ENCODE measurements around the gene VASP. TPM values are rescaled to one million over a fixed set of nuclear protein-coding genes. Genes with fewer than 3 reads are reported as not detected.
A peak's percentile ranks its signal among the peaks of the same experiment; 100 is the strongest.

The VASP gene
- total and polyA plus RNA-seq, 2 of the 13 experiments (the other 11 are each of a cell fraction or from before 2014, with no cell fraction given): 41.8 to 67.1 TPM

DNA sequence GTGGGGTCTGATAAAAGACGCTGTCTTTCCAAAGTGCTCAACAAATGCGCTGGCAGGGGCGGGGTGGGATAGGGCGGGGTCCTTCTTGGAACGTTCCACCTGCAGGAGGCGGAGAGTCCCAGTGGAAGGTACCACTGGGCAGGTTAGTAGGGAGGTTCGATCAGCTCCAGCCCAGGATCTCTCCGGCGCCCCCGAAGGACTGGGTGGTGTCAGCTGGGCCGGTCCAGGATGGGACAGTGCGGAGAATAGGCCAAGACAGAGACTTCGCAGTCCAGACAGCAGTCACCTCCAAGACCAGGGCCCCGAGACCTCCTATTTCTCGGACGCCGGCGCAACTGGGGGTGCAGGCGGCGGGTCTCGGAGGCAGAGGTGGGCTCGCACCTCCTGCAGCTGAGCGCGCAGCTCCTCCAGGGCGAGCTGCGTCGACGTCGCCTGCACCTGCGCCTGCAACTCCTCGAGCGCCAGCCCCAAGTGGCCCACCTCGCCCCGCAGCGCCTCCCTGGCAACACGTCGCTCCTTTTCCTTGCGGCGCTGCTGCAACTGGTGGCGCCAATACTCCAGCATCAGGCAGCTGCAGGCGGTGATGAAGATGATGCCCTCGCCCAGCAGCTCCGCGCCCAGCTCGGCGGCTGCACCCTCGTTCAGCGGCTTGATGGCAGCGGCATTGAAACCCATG lies 21.6 kb downstream of the VASP start (continued):
- TF ChIP-seq, protein P1, sequence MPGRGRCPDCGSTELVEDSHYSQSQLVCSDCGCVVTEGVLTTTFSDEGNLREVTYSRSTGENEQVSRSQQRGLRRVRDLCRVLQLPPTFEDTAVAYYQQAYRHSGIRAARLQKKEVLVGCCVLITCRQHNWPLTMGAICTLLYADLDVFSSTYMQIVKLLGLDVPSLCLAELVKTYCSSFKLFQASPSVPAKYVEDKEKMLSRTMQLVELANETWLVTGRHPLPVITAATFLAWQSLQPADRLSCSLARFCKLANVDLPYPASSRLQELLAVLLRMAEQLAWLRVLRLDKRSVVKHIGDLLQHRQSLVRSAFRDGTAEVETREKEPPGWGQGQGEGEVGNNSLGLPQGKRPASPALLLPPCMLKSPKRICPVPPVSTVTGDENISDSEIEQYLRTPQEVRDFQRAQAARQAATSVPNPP (CRISPR knock-in tag; IDR thresholded peaks at IDR 0.05): no peak
- TF ChIP-seq ZNF605 (CRISPR knock-in tag; IDR thresholded peaks at IDR 0.05): no peak
- TF ChIP-seq RBFOX2 (IDR thresholded peaks at IDR 0.05; ENCODE audit: low read depth, low read length): peak; percentile 65
- TF ChIP-seq, protein P2, sequence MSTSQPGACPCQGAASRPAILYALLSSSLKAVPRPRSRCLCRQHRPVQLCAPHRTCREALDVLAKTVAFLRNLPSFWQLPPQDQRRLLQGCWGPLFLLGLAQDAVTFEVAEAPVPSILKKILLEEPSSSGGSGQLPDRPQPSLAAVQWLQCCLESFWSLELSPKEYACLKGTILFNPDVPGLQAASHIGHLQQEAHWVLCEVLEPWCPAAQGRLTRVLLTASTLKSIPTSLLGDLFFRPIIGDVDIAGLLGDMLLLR (CRISPR knock-in tag; IDR thresholded peaks at IDR 0.05): no peak
- peak in 1 of 2 experiments; percentile 27; a peak in 1 of 4 replicates for TF ChIP-seq POLR2A (IDR thresholded peaks at IDR 0.05; ENCODE audit: insufficient read depth in 1 of 2, low read depth in 2 of 2, low read length in 2 of 2)
- no peak for TF ChIP-seq ATM (IDR thresholded peaks at IDR 0.05; ENCODE audit: borderline replicate concordance)
- no peak for TF ChIP-seq ZNF260 (CRISPR knock-in tag; IDR thresholded peaks at IDR 0.05; ENCODE audit: borderline replicate concordance, low read depth)

DNA sequence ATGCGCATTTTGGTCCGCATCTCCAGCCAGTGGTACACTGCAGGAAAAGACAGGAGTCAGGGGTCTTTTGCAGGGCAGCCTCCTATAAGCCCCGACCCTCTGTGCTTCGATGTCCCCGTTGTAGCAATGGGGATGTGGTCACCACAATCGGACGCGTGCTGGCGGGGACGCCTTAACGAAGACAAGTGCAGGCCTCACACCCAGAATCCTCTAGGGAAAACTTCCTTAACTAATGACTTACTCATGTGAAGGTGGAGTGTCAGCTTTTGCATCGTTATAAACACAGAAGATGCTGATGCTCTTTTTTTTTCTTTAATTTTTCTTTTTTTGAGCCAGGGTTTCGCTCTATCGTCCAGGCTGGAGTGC lies 22.1 kb downstream of the VASP start:
- no peak overlapping the region for H3K27ac ChIP-seq (ENCODE audit: extremely low read length, insufficient read depth, low read length)
- no peak overlapping the region for H2AFZ ChIP-seq (ENCODE audit: low read length)
- ATAC-seq (no peak), FAIRE-seq (no peak), DNase-seq (ENCODE audit: low spot score) (no peak)
- CTCF ChIA-PET (ENCODE audit: low intra/inter-chr PET ratio, low total read pairs): no interaction called here
- peaks cover 13% of the 10 kb centered on the region for H3K4me1 ChIP-seq (ENCODE audit: insufficient read depth, low read length)
- no peak overlapping the region for H3K4me2 ChIP-seq (ENCODE audit: low read depth, low read length)
- peaks cover 11% of the 10 kb centered on the region; the same call in 1 of the 2 replicates for H3K9me3 ChIP-seq (ENCODE audit: low read length)
- 0 out of 2 replicates have a peak, but pooled peaks cover 4% of the 10 kb centered on the region for H4K20me1 ChIP-seq (ENCODE audit: insufficient read depth, low read length)
- in situ Hi-C loops (cut with HindIII; ENCODE audit: extremely low pct_ligation_motif_present, low pct_unique_long_range_greater_than_20kb) (no loop called here), intact Hi-C loops (cut with micrococcal nuclease; ENCODE audit: unreplicated experiment) (no loop called here)
- no peaks in the 10 kb centered on the region for H3K27me3 ChIP-seq (ENCODE audit: control insufficient read depth in 1 of 2, insufficient read depth in 2 of 2, low read length in 2 of 2)
- BruUV-seq (replicated peaks): no TSS peak
- no peaks in the 10 kb centered on the region for H3K79me2 ChIP-seq (ENCODE audit: insufficient read depth, low read length)
- 97% methylated on average over 10 of the region's 14 CpGs for WGBS (ENCODE audit: low lambda C conversion rate)
- H3K36me3 ChIP-seq (replicated peaks in 1 of 2; ENCODE audit: control insufficient read depth in 1 of 2, insufficient read depth in 2 of 2, low read length in 2 of 2): peaks cover 12 to 21% of the 10 kb centered on the region in 2 experiments
- no peak overlapping the region for H3K9ac ChIP-seq (ENCODE audit: insufficient read depth, low read depth, low read length)
- no peak overlapping the region for H3K4me3 ChIP-seq (replicated peaks in 1 of 3; ENCODE audit: insufficient read depth in 1 of 3, low read depth in 2 of 3, low read length in 3 of 3)
- POLR2A ChIA-PET: no interaction called here
- 0 out of 2 replicates have a peak, but pooled peaks have one; percentile 9 for TF ChIP-seq POLR2G (IDR thresholded peaks at IDR 0.05; ENCODE audit: low read depth, low read length)
- TF ChIP-seq, protein P3, sequence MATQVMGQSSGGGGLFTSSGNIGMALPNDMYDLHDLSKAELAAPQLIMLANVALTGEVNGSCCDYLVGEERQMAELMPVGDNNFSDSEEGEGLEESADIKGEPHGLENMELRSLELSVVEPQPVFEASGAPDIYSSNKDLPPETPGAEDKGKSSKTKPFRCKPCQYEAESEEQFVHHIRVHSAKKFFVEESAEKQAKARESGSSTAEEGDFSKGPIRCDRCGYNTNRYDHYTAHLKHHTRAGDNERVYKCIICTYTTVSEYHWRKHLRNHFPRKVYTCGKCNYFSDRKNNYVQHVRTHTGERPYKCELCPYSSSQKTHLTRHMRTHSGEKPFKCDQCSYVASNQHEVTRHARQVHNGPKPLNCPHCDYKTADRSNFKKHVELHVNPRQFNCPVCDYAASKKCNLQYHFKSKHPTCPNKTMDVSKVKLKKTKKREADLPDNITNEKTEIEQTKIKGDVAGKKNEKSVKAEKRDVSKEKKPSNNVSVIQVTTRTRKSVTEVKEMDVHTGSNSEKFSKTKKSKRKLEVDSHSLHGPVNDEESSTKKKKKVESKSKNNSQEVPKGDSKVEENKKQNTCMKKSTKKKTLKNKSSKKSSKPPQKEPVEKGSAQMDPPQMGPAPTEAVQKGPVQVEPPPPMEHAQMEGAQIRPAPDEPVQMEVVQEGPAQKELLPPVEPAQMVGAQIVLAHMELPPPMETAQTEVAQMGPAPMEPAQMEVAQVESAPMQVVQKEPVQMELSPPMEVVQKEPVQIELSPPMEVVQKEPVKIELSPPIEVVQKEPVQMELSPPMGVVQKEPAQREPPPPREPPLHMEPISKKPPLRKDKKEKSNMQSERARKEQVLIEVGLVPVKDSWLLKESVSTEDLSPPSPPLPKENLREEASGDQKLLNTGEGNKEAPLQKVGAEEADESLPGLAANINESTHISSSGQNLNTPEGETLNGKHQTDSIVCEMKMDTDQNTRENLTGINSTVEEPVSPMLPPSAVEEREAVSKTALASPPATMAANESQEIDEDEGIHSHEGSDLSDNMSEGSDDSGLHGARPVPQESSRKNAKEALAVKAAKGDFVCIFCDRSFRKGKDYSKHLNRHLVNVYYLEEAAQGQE (IDR thresholded peaks at IDR 0.05; ENCODE audit: borderline replicate concordance in 1 of 2, low read depth in 1 of 2, low read length in 2 of 2): no peak
